ENCODE results near the gene AP1S1. TPM values are rescaled to one million over a fixed set of nuclear protein-coding genes. Genes with fewer than 3 reads are reported as not detected.

Gene AP1S1
- polyA plus RNA-seq, 4 donors = 72.9 to 79.6 (median 73.5) TPM

GRCh38 chr7:101169838-101170551 lies 15.7 kb downstream of the AP1S1 start:
- DNase-seq (ENCODE audit: low read depth in 4 of 4, low spot score in 3 of 4) = peak in 1 of 4 donors; percentile 60

- no peak for DNase-seq (ENCODE audit: low read depth in 4 of 4, low spot score in 3 of 4)
Measured at GRCh38 chr7:101170617-101171441, 16.6 kb downstream of the AP1S1 start.

- DNase-seq (ENCODE audit: low read depth in 4 of 4, low spot score in 3 of 4) = no peak
Measured at GRCh38 chr7:101171442-101171837, 17.2 kb downstream of the AP1S1 start.

- no peak for DNase-seq (ENCODE audit: low read depth in 4 of 4, low spot score in 3 of 4)
Measured at GRCh38 chr7:101172005-101172853, 18.0 kb downstream of the AP1S1 start.

GRCh38 chr7:101172854-101173751 lies 18.8 kb downstream of the AP1S1 start:
- no peak for DNase-seq (ENCODE audit: low read depth in 4 of 4, low spot score in 3 of 4)

GRCh38 chr7:101173752-101174244 lies 19.5 kb downstream of the AP1S1 start:
- no peak for DNase-seq (ENCODE audit: low read depth in 4 of 4, low spot score in 3 of 4)

- no peak for DNase-seq (ENCODE audit: low read depth in 4 of 4, low spot score in 3 of 4)
Measured at GRCh38 chr7:101174322-101174854, 20.1 kb downstream of the AP1S1 start.

- no peak for DNase-seq (ENCODE audit: low read depth in 4 of 4, low spot score in 3 of 4)
Measured at GRCh38 chr7:101175664-101176063, 21.4 kb downstream of the AP1S1 start.

GRCh38 chr7:101177644-101178043 lies 23.4 kb downstream of the AP1S1 start:
- DNase-seq (ENCODE audit: low read depth in 4 of 4, low spot score in 3 of 4) = no peak

- DNase-seq (ENCODE audit: low read depth in 4 of 4, low spot score in 3 of 4) = no peak
Measured at GRCh38 chr7:101179117-101179516, 24.8 kb downstream of the AP1S1 start.

- no peak for DNase-seq (ENCODE audit: low read depth in 4 of 4, low spot score in 3 of 4)
Measured at GRCh38 chr7:101179713-101180112, 25.4 kb downstream of the AP1S1 start.

GRCh38 chr7:101180130-101180755 lies 26.0 kb downstream of the AP1S1 start, which contains the start of gene NAT16:
TSS of gene NAT16 (minus strand) at chr7:101180293. CDS start at chr7:101174807, 5,486 bp downstream.
- DNase-seq (ENCODE audit: low read depth in 4 of 4, low spot score in 3 of 4) = no peak

GRCh38 chr7:101185258-101185839 lies 31.1 kb downstream of the AP1S1 start:
- DNase-seq (ENCODE audit: low read depth in 4 of 4, low spot score in 3 of 4) = no peak

GRCh38 chr7:101186194-101186593 lies 31.9 kb downstream of the AP1S1 start:
- DNase-seq (ENCODE audit: low read depth in 4 of 4, low spot score in 3 of 4) = no peak

- no peak for DNase-seq (ENCODE audit: low read depth in 4 of 4, low spot score in 3 of 4)
Measured at GRCh38 chr7:101186844-101187428, 32.7 kb downstream of the AP1S1 start.

- no peak for DNase-seq (ENCODE audit: low read depth in 4 of 4, low spot score in 3 of 4)
Measured at GRCh38 chr7:101189109-101189508, 34.8 kb downstream of the AP1S1 start.

GRCh38 chr7:101195884-101196283 lies 41.6 kb downstream of the AP1S1 start:
- no peak for DNase-seq (ENCODE audit: low read depth in 4 of 4, low spot score in 3 of 4)

- DNase-seq (ENCODE audit: low read depth in 4 of 4, low spot score in 3 of 4) = no peak
Measured at GRCh38 chr7:101197991-101198390, 43.7 kb downstream of the AP1S1 start.
